Right renal pelvis (tissue), 4 donors: ENCODE measurements around the gene WDR11. TPM values are rescaled to one million over a fixed set of nuclear protein-coding genes. Genes with fewer than 3 reads are reported as not detected.

Experiments used
- DNase-seq, 4 donors: peaks; one replicate each; pipeline ENCODE4 v3.0.0-alpha.2; 2013; ENCODE audit warnings: low read depth in 4 of 4, low spot score in 3 of 4, missing footprints in 1 of 4
- polyA plus RNA-seq, 4 donors: library from polyadenylated mRNA; unstranded; fragments of 120-200 nt; gene quantifications; one replicate each; pipeline ENCODE4 v1.2.1, GENCODE V29; 2013; ENCODE audit not compliant: insufficient read length in 4 of 4

WDR11 gene
- polyA plus RNA-seq, 4 donors, result 59.5 to 77.9 (median 69.1) TPM

- no peak for DNase-seq
Measured at GRCh38 chr10:120943542-120943941, 92.4 kb downstream of the WDR11 start.

- DNase-seq, result no peak
Measured at GRCh38 chr10:120944586-120945125, 93.5 kb downstream of the WDR11 start.

- no peak for DNase-seq
Measured at GRCh38 chr10:120945182-120945581, 94.0 kb downstream of the WDR11 start.

GRCh38 chr10:120945801-120946302 is 94.7 kb downstream of the WDR11 start:
- no peak for DNase-seq

DNA sequence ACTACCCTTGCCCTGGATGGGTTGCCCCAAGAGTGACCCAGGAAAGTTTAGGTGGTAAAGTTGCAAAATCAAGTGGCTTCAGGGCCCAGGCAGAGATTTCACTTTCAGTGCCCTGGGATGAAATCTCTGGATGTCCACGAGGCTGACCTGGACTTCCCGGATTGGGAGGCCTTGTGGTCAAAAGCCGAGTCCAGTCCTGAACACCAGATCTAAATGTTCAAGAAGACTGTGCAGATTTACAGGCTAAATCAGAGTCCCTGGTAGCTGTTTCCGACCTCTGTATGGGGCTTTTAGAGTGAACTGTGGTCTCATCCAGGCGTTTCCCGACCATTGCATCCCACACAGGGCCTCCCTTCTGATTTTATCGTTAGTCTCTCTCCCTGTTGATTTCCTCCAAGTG is 95.3 kb downstream of the WDR11 start:
- no peak for DNase-seq

DNA sequence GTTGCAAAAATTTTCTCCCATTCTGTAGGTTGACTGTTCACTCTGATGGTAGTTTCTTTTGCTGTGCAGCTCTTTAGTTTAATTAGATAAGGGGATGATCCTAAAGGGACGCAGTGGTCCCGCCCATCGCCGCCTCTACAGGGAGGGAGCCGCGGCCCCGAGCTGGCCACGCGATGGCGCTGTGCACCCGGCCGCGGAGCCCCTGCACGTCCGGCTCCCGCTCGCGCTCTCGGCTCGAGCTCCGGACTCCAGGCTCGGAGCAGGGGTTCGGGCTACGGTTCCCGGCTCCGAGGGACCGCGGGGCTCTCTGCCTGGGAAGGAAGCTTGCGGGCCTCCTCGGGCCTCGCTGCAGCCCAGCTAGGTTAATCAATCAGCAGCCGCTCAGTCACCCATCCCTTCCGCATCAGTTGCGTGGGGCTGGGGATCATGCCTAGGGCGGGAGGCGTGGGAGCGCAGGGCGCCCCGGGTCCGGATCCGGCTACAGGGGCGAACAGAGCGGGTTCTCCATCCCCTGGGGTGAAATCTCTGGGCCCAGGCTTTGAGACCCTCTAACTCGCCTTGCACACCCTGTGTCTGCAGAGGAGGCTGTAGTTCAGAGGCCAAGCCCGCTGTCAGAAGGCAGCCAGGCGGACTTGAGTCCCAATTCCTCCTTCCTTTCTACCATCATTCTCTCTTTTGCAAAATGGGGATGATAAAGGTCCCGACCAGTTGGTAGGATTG is 97.9 kb downstream of the WDR11 start:
- peak; percentile 64 to 77 (median 71) for DNase-seq

- no peak for DNase-seq
Measured at GRCh38 chr10:120949609-120950031, 98.5 kb downstream of the WDR11 start.

DNA sequence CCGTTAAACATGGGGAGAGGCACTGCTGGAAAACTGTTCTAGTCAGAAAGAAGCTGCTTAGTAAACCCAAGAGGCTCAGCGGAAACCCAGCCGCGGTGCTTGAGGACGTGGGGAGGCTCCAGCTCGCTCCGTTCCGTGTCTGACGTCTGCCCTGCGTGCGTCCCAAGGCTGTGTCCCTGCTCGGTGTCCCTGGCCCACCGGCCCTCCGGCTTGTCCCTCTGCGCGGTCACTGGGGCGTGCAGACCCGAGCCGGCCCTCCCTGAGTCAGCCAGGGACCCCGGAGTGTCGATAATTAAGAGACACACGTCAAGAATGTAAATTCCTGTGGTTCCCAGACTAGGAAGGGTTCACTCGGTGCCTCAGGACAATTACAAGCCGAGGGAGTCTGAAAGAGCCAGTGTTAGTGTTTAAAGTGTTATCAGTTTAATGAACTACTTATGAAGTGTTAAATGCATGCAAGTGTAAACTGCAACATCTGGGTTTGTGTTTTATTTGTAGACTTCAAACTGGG is 98.9 kb downstream of the WDR11 start:
- DNase-seq, result no peak

DNA sequence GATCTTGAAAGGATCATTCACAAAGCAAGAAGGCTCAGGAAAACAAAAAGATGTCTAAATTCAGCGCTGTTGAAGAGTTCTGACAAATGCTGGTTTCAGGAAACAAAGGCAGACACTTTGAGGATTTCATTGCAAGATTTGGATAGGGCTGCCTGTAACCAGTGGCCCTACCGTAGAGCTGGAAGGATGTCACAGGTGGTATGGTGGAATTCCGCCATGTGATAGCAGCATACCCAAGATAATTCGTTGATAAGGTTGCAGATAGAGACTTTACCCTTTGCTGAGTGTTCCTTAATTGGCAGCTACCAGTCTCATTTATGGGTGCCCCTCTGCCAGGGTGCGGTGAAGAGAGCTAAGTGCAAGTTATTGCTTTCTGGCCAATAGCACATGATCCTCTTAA is 100.1 kb downstream of the WDR11 start:
- DNase-seq, result no peak

GRCh38 chr10:120953897-120954296 is 102.7 kb downstream of the WDR11 start:
- DNase-seq, result no peak
